ENCODE results near the gene CCNO. TPM values are rescaled to one million over a fixed set of nuclear protein-coding genes. Genes with fewer than 3 reads are reported as not detected.

The CCNO gene
- total RNA-seq, 1 experiment from 2014 or later: 12.1 TPM

DNA sequence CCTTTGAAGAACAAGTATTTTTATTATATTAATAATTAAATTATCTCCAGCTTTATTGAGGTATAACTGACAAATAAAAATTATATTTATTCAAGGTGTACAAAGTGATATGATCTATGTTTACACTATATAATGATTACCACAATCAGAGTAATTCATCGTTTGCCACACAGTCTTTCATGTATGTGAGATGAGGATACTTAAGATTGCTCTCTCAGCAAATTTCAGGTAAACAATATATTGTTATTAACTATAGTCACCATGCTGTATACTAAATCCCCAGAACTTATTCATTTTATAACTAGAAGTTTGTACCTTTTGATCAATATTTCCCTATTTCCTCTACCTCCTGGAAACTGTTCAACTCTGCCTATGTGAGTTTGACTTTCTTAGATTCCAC lies 16.7 kb upstream of the CCNO start:
- ATAC-seq: no peak
- Histone ChIP-seq H3K36me3 (ENCODE audit: control insufficient read depth in 1 of 2, insufficient read depth in 2 of 2, low read length in 2 of 2) (no peaks in the 10 kb centered on the region), H3K4me1 (ENCODE audit: control insufficient read depth in 1 of 2, insufficient read depth in 2 of 2, low read length in 2 of 2) (peaks cover 0 to 2% of the 10 kb centered on the region in 2 experiments; a peak in 1 of 4 replicates), H3K4me3 (replicated peaks in 1 of 2; ENCODE audit: low read depth in 1 of 2, low read length in 2 of 2) (no peak overlapping the region), H3K9me2 (ENCODE audit: insufficient read depth) (no peaks in the 10 kb centered on the region), H3K9ac (ENCODE audit: low read length) (no peak overlapping the region), H3K9me3 (ENCODE audit: control insufficient read depth in 1 of 2, insufficient read depth in 1 of 2, low read depth in 1 of 2, low read length in 2 of 2) (peaks cover 0 to 6% of the 10 kb centered on the region in 2 experiments; a peak in 1 of 4 replicates), H3K27me3 (ENCODE audit: insufficient read depth, low read length) (no peaks in the 10 kb centered on the region), H2AFZ (ENCODE audit: low read depth, low read length, poor library complexity, severe bottlenecking) (no peak overlapping the region), H3K27ac (ENCODE audit: low read depth, low read length) (no peak overlapping the region), H3K79me2 (ENCODE audit: insufficient read depth, low read length) (no peaks in the 10 kb centered on the region), H4K20me1 (ENCODE audit: insufficient read depth) (no peaks in the 10 kb centered on the region), H3K4me2 (ENCODE audit: low read length) (no peak overlapping the region)
- ChIA-PET RAD21 (ENCODE audit: low non-redundant PET in 1 of 2, low total read pairs in 2 of 2, uncharacterized antibody in 2 of 2, unreplicated experiment in 2 of 2) (no interaction called here), CTCF (no interaction called here), POLR2A (no interaction called here)
- TF ChIP-seq POLR2AphosphoS5 (IDR thresholded peaks at IDR 0.05; ENCODE audit: low read depth, low read length) (no peak), SIN3A (IDR thresholded peaks at IDR 0.05; ENCODE audit: low read depth) (no peak), EZH2 (IDR thresholded peaks at IDR 0.05) (no peak), EZH2phosphoT487 (IDR thresholded peaks at IDR 0.05; ENCODE audit: borderline replicate concordance) (no peak), POLR2A (IDR thresholded peaks at IDR 0.05; ENCODE audit: borderline replicate concordance, extremely low read depth, insufficient read depth, insufficient read length) (no peak), CBX3 (IDR thresholded peaks at IDR 0.05; ENCODE audit: low read depth) (no peak), YY1 (IDR thresholded peaks at IDR 0.05; ENCODE audit: extremely low read depth, insufficient replicate concordance, low read depth, low read length) (no peak), RAD21 (IDR thresholded peaks at IDR 0.05; ENCODE audit: low read depth) (no peak), ZFX (IDR thresholded peaks at IDR 0.05) (no peak), EGR1 (IDR thresholded peaks at IDR 0.05; ENCODE audit: low read depth) (no peak), CEBPB (IDR thresholded peaks at IDR 0.05; ENCODE audit: low read depth) (no peak), ELF1 (IDR thresholded peaks at IDR 0.05; ENCODE audit: borderline replicate concordance, low read depth) (no peak), ZNF274 (IDR thresholded peaks at IDR 0.05; ENCODE audit: low read depth, low read length) (no peak), JUND (IDR thresholded peaks at IDR 0.05) (no peak), SP1 (IDR thresholded peaks at IDR 0.05; ENCODE audit: low read depth) (no peak)
- TF ChIP-seq, protein P1, sequence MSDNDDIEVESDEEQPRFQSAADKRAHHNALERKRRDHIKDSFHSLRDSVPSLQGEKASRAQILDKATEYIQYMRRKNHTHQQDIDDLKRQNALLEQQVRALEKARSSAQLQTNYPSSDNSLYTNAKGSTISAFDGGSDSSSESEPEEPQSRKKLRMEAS (IDR thresholded peaks at IDR 0.05): no peak
- TF ChIP-seq, protein P2, sequence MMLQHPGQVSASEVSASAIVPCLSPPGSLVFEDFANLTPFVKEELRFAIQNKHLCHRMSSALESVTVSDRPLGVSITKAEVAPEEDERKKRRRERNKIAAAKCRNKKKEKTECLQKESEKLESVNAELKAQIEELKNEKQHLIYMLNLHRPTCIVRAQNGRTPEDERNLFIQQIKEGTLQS (IDR thresholded peaks at IDR 0.05): no peak
- TF ChIP-seq, protein P3, sequence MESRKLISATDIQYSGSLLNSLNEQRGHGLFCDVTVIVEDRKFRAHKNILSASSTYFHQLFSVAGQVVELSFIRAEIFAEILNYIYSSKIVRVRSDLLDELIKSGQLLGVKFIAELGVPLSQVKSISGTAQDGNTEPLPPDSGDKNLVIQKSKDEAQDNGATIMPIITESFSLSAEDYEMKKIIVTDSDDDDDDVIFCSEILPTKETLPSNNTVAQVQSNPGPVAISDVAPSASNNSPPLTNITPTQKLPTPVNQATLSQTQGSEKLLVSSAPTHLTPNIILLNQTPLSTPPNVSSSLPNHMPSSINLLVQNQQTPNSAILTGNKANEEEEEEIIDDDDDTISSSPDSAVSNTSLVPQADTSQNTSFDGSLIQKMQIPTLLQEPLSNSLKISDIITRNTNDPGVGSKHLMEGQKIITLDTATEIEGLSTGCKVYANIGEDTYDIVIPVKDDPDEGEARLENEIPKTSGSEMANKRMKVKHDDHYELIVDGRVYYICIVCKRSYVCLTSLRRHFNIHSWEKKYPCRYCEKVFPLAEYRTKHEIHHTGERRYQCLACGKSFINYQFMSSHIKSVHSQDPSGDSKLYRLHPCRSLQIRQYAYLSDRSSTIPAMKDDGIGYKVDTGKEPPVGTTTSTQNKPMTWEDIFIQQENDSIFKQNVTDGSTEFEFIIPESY (IDR thresholded peaks at IDR 0.05; ENCODE audit: extremely low read depth, insufficient replicate concordance, low read length): no peak
- TF ChIP-seq, protein P4, sequence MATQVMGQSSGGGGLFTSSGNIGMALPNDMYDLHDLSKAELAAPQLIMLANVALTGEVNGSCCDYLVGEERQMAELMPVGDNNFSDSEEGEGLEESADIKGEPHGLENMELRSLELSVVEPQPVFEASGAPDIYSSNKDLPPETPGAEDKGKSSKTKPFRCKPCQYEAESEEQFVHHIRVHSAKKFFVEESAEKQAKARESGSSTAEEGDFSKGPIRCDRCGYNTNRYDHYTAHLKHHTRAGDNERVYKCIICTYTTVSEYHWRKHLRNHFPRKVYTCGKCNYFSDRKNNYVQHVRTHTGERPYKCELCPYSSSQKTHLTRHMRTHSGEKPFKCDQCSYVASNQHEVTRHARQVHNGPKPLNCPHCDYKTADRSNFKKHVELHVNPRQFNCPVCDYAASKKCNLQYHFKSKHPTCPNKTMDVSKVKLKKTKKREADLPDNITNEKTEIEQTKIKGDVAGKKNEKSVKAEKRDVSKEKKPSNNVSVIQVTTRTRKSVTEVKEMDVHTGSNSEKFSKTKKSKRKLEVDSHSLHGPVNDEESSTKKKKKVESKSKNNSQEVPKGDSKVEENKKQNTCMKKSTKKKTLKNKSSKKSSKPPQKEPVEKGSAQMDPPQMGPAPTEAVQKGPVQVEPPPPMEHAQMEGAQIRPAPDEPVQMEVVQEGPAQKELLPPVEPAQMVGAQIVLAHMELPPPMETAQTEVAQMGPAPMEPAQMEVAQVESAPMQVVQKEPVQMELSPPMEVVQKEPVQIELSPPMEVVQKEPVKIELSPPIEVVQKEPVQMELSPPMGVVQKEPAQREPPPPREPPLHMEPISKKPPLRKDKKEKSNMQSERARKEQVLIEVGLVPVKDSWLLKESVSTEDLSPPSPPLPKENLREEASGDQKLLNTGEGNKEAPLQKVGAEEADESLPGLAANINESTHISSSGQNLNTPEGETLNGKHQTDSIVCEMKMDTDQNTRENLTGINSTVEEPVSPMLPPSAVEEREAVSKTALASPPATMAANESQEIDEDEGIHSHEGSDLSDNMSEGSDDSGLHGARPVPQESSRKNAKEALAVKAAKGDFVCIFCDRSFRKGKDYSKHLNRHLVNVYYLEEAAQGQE (IDR thresholded peaks at IDR 0.05; ENCODE audit: low read depth): no peak
- TF ChIP-seq, protein P5, sequence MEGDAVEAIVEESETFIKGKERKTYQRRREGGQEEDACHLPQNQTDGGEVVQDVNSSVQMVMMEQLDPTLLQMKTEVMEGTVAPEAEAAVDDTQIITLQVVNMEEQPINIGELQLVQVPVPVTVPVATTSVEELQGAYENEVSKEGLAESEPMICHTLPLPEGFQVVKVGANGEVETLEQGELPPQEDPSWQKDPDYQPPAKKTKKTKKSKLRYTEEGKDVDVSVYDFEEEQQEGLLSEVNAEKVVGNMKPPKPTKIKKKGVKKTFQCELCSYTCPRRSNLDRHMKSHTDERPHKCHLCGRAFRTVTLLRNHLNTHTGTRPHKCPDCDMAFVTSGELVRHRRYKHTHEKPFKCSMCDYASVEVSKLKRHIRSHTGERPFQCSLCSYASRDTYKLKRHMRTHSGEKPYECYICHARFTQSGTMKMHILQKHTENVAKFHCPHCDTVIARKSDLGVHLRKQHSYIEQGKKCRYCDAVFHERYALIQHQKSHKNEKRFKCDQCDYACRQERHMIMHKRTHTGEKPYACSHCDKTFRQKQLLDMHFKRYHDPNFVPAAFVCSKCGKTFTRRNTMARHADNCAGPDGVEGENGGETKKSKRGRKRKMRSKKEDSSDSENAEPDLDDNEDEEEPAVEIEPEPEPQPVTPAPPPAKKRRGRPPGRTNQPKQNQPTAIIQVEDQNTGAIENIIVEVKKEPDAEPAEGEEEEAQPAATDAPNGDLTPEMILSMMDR (IDR thresholded peaks at IDR 0.05 in 2 of 3, conservative IDR thresholded peaks at IDR 0.05 in 1 of 3; ENCODE audit: borderline replicate concordance in 1 of 3, insufficient read depth in 1 of 3, low read depth in 2 of 3, low read length in 2 of 3): no peak
- intact Hi-C loops (cut with micrococcal nuclease): no loop called here
- no peak for DNase-seq (ENCODE audit: low read depth, low spot score)
- no TSS peak for BruUV-seq (replicated peaks)
